Measurements from ENCODE around the gene IFT80.

DNA sequence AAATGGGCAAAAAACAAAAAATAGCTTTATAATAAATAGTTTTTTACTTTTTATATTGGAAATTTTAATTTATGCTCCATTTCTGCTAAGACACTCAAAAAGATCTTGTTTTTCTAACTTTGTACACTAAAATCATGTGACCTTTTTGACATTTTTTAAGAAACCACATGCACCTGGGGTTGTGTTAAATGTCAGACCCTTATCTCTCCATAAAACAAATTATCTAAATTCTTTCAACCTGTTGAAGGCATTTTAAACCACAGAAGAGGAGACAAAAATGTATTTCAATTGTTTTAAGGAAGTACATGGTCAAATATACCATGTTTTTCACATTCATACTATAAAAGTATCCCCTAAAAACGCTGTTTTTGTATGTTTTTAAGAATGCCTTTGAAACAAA is 29.2 kb downstream of the IFT80 start:
- TF ChIP-seq, protein P1, sequence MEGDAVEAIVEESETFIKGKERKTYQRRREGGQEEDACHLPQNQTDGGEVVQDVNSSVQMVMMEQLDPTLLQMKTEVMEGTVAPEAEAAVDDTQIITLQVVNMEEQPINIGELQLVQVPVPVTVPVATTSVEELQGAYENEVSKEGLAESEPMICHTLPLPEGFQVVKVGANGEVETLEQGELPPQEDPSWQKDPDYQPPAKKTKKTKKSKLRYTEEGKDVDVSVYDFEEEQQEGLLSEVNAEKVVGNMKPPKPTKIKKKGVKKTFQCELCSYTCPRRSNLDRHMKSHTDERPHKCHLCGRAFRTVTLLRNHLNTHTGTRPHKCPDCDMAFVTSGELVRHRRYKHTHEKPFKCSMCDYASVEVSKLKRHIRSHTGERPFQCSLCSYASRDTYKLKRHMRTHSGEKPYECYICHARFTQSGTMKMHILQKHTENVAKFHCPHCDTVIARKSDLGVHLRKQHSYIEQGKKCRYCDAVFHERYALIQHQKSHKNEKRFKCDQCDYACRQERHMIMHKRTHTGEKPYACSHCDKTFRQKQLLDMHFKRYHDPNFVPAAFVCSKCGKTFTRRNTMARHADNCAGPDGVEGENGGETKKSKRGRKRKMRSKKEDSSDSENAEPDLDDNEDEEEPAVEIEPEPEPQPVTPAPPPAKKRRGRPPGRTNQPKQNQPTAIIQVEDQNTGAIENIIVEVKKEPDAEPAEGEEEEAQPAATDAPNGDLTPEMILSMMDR (IDR thresholded peaks at IDR 0.05) = no peak
- TF ChIP-seq, protein P2, sequence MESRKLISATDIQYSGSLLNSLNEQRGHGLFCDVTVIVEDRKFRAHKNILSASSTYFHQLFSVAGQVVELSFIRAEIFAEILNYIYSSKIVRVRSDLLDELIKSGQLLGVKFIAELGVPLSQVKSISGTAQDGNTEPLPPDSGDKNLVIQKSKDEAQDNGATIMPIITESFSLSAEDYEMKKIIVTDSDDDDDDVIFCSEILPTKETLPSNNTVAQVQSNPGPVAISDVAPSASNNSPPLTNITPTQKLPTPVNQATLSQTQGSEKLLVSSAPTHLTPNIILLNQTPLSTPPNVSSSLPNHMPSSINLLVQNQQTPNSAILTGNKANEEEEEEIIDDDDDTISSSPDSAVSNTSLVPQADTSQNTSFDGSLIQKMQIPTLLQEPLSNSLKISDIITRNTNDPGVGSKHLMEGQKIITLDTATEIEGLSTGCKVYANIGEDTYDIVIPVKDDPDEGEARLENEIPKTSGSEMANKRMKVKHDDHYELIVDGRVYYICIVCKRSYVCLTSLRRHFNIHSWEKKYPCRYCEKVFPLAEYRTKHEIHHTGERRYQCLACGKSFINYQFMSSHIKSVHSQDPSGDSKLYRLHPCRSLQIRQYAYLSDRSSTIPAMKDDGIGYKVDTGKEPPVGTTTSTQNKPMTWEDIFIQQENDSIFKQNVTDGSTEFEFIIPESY (IDR thresholded peaks at IDR 0.05; ENCODE audit: borderline replicate concordance, low read depth) = no peak
- TF ChIP-seq SIN3A (IDR thresholded peaks at IDR 0.05; ENCODE audit: borderline replicate concordance, low read depth, low read length) (no peak), POLR2AphosphoS5 (IDR thresholded peaks at IDR 0.05; ENCODE audit: low read depth, low read length) (no peak), GABPA (IDR thresholded peaks at IDR 0.05; ENCODE audit: low read depth) (no peak), EZH2phosphoT487 (IDR thresholded peaks at IDR 0.05; ENCODE audit: borderline replicate concordance, low read depth) (no peak), SMC3 (IDR thresholded peaks at IDR 0.05; ENCODE audit: low read depth, low read length) (no peak), RAD21 (IDR thresholded peaks at IDR 0.05; ENCODE audit: low read length) (no peak), MXI1 (IDR thresholded peaks at IDR 0.05; ENCODE audit: low read depth, low read length) (no peak)
- TF ChIP-seq, protein P3, sequence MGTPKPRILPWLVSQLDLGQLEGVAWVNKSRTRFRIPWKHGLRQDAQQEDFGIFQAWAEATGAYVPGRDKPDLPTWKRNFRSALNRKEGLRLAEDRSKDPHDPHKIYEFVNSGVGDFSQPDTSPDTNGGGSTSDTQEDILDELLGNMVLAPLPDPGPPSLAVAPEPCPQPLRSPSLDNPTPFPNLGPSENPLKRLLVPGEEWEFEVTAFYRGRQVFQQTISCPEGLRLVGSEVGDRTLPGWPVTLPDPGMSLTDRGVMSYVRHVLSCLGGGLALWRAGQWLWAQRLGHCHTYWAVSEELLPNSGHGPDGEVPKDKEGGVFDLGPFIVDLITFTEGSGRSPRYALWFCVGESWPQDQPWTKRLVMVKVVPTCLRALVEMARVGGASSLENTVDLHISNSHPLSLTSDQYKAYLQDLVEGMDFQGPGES (IDR thresholded peaks at IDR 0.05; ENCODE audit: low read depth, low read length) = no peak
- TF ChIP-seq, protein P4, sequence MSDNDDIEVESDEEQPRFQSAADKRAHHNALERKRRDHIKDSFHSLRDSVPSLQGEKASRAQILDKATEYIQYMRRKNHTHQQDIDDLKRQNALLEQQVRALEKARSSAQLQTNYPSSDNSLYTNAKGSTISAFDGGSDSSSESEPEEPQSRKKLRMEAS (IDR thresholded peaks at IDR 0.05; ENCODE audit: low read depth) = no peak
